PFSK-1 (cell line): ENCODE data around the gene CEP68.

Source experiments
- FOXP2 ChIP-seq: optimal IDR thresholded peaks from 2 replicates; pipeline ENCODE3; 2011; ENCODE audit warnings: borderline replicate concordance, control low read depth, inconsistent platforms; ENCODE audit not compliant: insufficient read depth; ENCODE audit errors: extremely low read length, extremely low read depth
- POLR2AphosphoS5 ChIP-seq: IDR thresholded peaks from 2 replicates; pipeline ENCODE4 v1.6.1; 2012; ENCODE audit warnings: low read depth, mild to moderate bottlenecking, control low read depth, low read length, moderate library complexity
- REST ChIP-seq, 2 experiments: IDR thresholded peaks; 2 replicates each; pipeline versions ENCODE4 v1.6.1 to v1.8.0; 2011 to 2012; ENCODE audit warnings: low read depth in 2 of 2, low read length in 2 of 2, control low read depth in 1 of 2, inconsistent platforms in 1 of 2, mild to moderate bottlenecking in 1 of 2, moderate library complexity in 1 of 2; ENCODE audit not compliant: insufficient read depth in 1 of 2
- SIN3A ChIP-seq: IDR thresholded peaks from 2 replicates; pipeline ENCODE4 v1.6.1; 2012; ENCODE audit warnings: mild to moderate bottlenecking, low read length, moderate library complexity, borderline replicate concordance; ENCODE audit not compliant: insufficient read depth
- TAF1 ChIP-seq: IDR thresholded peaks from 2 replicates; pipeline ENCODE4 v1.6.1; 2012; ENCODE audit warnings: low read length, control low read depth, borderline replicate concordance; ENCODE audit not compliant: insufficient read depth

Gene CEP68

GRCh38 chr2:65081232-65081685 is 25.0 kb downstream of the CEP68 start:
- TF ChIP-seq TAF1 (no peak), POLR2AphosphoS5 (no peak), SIN3A (no peak), FOXP2 (no peak), REST (IDR thresholded peaks at IDR 0.05; ENCODE audit: insufficient read depth in 1 of 2, low read depth in 2 of 2, low read length in 2 of 2) (no peak)

GRCh38 chr2:65085148-65085547 is 28.9 kb downstream of the CEP68 start:
- TF ChIP-seq REST (IDR thresholded peaks at IDR 0.05; ENCODE audit: insufficient read depth in 1 of 2, low read depth in 2 of 2, low read length in 2 of 2): no peak

GRCh38 chr2:65092791-65093190 is 36.6 kb downstream of the CEP68 start:
- TF ChIP-seq FOXP2: no peak
- no peak for TF ChIP-seq REST (IDR thresholded peaks at IDR 0.05; ENCODE audit: insufficient read depth in 1 of 2, low read depth in 2 of 2, low read length in 2 of 2)
- TF ChIP-seq TAF1: no peak
- TF ChIP-seq SIN3A: no peak
- no peak for TF ChIP-seq POLR2AphosphoS5

GRCh38 chr2:65093211-65093610 is 37.0 kb downstream of the CEP68 start:
- TF ChIP-seq FOXP2 (no peak), REST (IDR thresholded peaks at IDR 0.05; ENCODE audit: insufficient read depth in 1 of 2, low read depth in 2 of 2, low read length in 2 of 2) (no peak), SIN3A (no peak), POLR2AphosphoS5 (no peak), TAF1 (no peak)

GRCh38 chr2:65096948-65097347 is 40.7 kb downstream of the CEP68 start:
- no peak for TF ChIP-seq REST (IDR thresholded peaks at IDR 0.05; ENCODE audit: insufficient read depth in 1 of 2, low read depth in 2 of 2, low read length in 2 of 2)
- no peak for TF ChIP-seq TAF1
- no peak for TF ChIP-seq SIN3A
- no peak for TF ChIP-seq POLR2AphosphoS5
